Ishikawa (cell line): ENCODE results near the gene DAG1.

Experiments used
- CEBPB ChIP-seq: IDR thresholded peaks from 2 replicates; pipeline ENCODE4 v1.6.1; 2012
- CREB1 ChIP-seq: IDR thresholded peaks from 2 replicates; pipeline ENCODE4 v1.6.1; 2012; ENCODE audit warnings: low read depth
- EGR1 ChIP-seq: IDR thresholded peaks from 2 replicates; pipeline ENCODE4 v1.6.1; 2012
- EP300 ChIP-seq: IDR thresholded peaks from 2 replicates; pipeline ENCODE4 v1.6.1; 2012; ENCODE audit warnings: borderline replicate concordance
- FOXM1 ChIP-seq: IDR thresholded peaks from 2 replicates; pipeline ENCODE4 v1.6.1; 2012; ENCODE audit warnings: low read depth, borderline replicate concordance
- MAX ChIP-seq: IDR thresholded peaks from 2 replicates; pipeline ENCODE4 v1.6.1; 2012
- RAD21 ChIP-seq: IDR thresholded peaks from 2 replicates; pipeline ENCODE4 v1.6.1; 2012; ENCODE audit warnings: low read depth
- REST ChIP-seq: IDR thresholded peaks from 2 replicates; pipeline ENCODE4 v1.6.1; 2012; ENCODE audit warnings: low read depth, mild to moderate bottlenecking
- TAF1 ChIP-seq: IDR thresholded peaks from 2 replicates; pipeline ENCODE4 v1.6.1; 2012; ENCODE audit warnings: low read depth, mild to moderate bottlenecking
- TCF12 ChIP-seq: IDR thresholded peaks from 2 replicates; pipeline ENCODE4 v1.6.1; 2012; ENCODE audit warnings: low read depth
- TEAD4 ChIP-seq: IDR thresholded peaks from 2 replicates; pipeline ENCODE4 v1.6.1; 2012
- USF1 ChIP-seq: IDR thresholded peaks from 2 replicates; pipeline ENCODE4 v1.6.1; 2012
- YY1 ChIP-seq: IDR thresholded peaks from 2 replicates; pipeline ENCODE4 v1.6.1; 2012; ENCODE audit warnings: low read depth

GRCh38 chr3:49484471-49484870 lies 14.4 kb downstream of the DAG1 start:
- TF ChIP-seq EP300 (no peak), REST (no peak), TAF1 (no peak), YY1 (no peak), RAD21 (no peak), FOXM1 (no peak), EGR1 (no peak), TEAD4 (no peak), MAX (no peak), TCF12 (no peak), USF1 (no peak), CREB1 (no peak), CEBPB (no peak)
